Measurements from ENCODE around the gene CBX6. TPM values are rescaled to one million over a fixed set of nuclear protein-coding genes. Genes with fewer than 3 reads are reported as not detected.
A peak's percentile ranks its signal among the peaks of the same experiment; 100 is the strongest.

CBX6 gene
- total and polyA plus RNA-seq, 2 donors: 23.3 to 24.0 TPM

DNA sequence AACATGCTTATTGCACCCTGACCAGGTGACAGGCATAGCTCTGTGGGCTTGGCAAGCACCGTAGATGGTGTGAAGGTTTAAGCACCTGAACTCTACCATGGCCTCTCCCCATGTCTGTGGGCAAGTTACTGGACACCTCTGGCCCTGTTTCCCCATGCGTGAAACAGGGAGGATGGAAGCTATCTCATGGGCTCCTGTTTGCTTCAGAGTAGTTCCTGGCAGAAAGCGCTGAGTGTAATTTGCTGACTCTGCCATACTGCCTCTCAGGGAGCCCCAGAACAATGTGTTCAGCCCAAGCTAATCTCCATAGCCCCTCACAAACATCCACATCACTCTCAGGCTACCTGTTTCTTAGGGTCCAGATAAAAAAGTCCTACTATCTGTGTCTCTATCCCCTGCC, 2.4 kb downstream of the CBX6 start:
- no peaks in the 10 kb centered on the region for H3K9me3 ChIP-seq (ENCODE audit: control insufficient read depth in 2 of 2, insufficient read depth in 1 of 2, low read length in 1 of 2)
- H3K4me1 ChIP-seq (ENCODE audit: control insufficient read depth in 2 of 2, insufficient read depth in 2 of 2, low read length in 2 of 2): peaks cover 8 to 45% of the 10 kb centered on the region in 2 donors
- peaks cover 0 to 8% of the 10 kb centered on the region in 2 donors for H3K27me3 ChIP-seq (ENCODE audit: control insufficient read depth in 2 of 2, insufficient read depth in 1 of 2, low read length in 1 of 2)
- WGBS: 95% methylated on average over 3 of the region's 3 CpGs
- no peak overlapping the region for H3K27ac ChIP-seq (ENCODE audit: low read depth in 1 of 2, low read length in 1 of 2)
- H3K36me3 ChIP-seq (ENCODE audit: control insufficient read depth in 2 of 2, insufficient read depth in 2 of 2, low read length in 1 of 2): peaks cover 28 to 50% of the 10 kb centered on the region in 2 donors
- no peak for DNase-seq (ENCODE audit: low read depth in 6 of 9, low spot score in 9 of 9)
- H3K4me3 ChIP-seq (ENCODE audit: low read length in 2 of 2): no peak overlapping the region

DNA sequence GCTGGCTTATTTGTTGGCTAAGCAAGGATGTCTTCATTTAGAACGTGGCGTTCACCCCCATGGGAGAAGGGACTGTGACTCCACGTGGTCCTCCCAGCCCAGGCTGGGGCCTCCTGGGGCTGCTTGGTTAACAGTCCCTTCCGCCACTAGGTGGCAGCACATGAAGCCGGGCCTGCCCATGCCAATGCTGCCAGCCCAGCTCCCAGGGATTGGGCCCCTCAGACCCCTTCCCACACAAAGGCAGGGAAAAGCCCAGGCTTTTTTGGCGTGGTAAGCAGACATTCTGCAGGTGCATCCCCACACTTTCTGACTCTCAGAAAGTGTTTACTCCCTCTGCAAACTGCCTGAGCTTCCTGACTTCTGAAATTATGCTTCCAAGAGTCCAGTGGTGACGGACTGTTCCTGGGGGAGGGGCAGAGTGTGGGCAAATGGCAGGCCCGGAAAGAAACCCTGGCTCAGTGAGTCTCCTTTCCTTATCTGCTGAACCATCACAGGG, 3.1 kb downstream of the CBX6 start:
- Histone ChIP-seq H3K27ac (ENCODE audit: low read depth in 1 of 2, low read length in 1 of 2) (no peak overlapping the region), H3K36me3 (ENCODE audit: control insufficient read depth in 2 of 2, insufficient read depth in 2 of 2, low read length in 1 of 2) (peaks cover 28 to 51% of the 10 kb centered on the region in 2 donors), H3K4me1 (ENCODE audit: control insufficient read depth in 2 of 2, insufficient read depth in 2 of 2, low read length in 2 of 2) (peaks cover 8 to 45% of the 10 kb centered on the region in 2 donors), H3K27me3 (ENCODE audit: control insufficient read depth in 2 of 2, insufficient read depth in 1 of 2, low read length in 1 of 2) (peaks cover 0 to 8% of the 10 kb centered on the region in 2 donors), H3K4me3 (ENCODE audit: low read length in 2 of 2) (no peak overlapping the region), H3K9me3 (ENCODE audit: control insufficient read depth in 2 of 2, insufficient read depth in 1 of 2, low read length in 1 of 2) (no peaks in the 10 kb centered on the region)
- WGBS: 21% methylated on average over 8 of the region's 8 CpGs
- DNase-seq (ENCODE audit: low read depth in 6 of 9, low spot score in 9 of 9): peak in 7 of 9 donors; percentile 30 to 81 (median 66)

DNA sequence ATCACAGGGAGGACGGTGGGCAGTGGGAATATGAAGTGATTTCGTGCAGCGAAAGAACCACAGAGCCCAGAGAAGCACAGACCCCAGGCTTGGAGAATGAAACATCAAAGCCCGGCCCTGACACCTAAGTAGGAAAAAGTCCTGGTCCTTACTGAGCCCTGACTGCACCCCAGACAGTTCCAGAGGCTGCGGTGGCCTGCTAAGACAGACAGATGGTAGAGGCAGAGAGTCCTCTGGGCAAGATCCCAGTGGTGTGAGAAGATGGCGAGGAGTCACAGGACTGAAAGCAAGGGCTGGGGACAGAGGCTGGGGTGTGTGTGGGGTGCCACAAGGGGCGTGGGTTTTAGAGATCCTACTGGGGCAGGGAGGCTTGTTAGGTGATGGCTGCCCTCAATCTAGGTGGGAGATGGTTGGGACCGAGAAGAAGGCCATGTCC, 3.7 kb downstream of the CBX6 start:
- H3K36me3 ChIP-seq (ENCODE audit: control insufficient read depth in 2 of 2, insufficient read depth in 2 of 2, low read length in 1 of 2): peaks cover 28 to 51% of the 10 kb centered on the region in 2 donors
- H3K27ac ChIP-seq (ENCODE audit: low read depth in 1 of 2, low read length in 1 of 2): no peak overlapping the region
- no peak overlapping the region for H3K4me3 ChIP-seq (ENCODE audit: low read length in 2 of 2)
- 98% methylated on average over 8 of the region's 8 CpGs for WGBS
- peaks cover 8 to 39% of the 10 kb centered on the region in 2 donors for H3K4me1 ChIP-seq (ENCODE audit: control insufficient read depth in 2 of 2, insufficient read depth in 2 of 2, low read length in 2 of 2)
- peaks cover 0 to 7% of the 10 kb centered on the region in 2 donors for H3K27me3 ChIP-seq (ENCODE audit: control insufficient read depth in 2 of 2, insufficient read depth in 1 of 2, low read length in 1 of 2)
- no peaks in the 10 kb centered on the region for H3K9me3 ChIP-seq (ENCODE audit: control insufficient read depth in 2 of 2, insufficient read depth in 1 of 2, low read length in 1 of 2)
- DNase-seq (ENCODE audit: low read depth in 6 of 9, low spot score in 9 of 9): no peak

DNA sequence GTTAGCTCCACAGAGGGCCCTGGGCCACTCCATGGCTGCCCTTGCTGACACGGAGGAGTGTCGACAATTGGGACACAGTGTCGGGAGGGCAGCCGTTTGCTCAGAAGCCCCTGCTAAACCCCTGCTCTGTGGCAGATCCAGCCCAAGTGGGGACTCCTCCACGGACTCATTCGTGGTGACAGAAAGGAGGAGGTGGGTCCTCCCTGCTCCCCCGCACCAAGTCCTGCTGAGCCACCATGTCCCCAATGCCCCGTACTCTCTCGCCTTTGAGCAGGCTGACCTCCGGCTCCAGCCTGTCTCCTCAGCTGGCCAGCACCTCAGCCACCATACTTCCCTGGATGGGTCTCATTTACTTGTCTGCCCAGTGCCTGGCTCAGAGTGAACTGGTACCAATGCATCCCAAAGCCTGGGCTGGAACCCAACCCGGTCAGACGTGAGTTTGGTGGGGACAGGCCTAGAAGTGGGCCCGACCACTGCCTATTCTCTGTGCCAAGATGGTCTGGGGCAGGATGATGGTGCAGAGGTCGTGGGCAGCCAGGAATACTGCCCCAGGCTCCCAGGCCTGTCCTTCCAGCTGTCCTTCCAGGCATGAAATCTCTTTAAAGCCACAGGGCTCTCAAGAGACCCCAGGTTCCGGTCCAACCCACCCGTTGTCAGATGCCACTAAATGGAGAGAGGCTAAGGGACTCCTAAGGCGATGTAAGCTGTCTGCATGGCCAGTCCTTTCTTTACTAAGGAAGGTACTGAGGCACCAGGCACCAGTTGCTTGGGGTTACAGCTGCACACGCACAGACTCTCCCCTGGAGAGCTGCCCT, 4.3 kb downstream of the CBX6 start:
- Histone ChIP-seq H3K4me1 (ENCODE audit: control insufficient read depth in 2 of 2, insufficient read depth in 2 of 2, low read length in 2 of 2) (peaks cover 8 to 34% of the 10 kb centered on the region in 2 donors), H3K27me3 (ENCODE audit: control insufficient read depth in 2 of 2, insufficient read depth in 1 of 2, low read length in 1 of 2) (peaks cover 0 to 2% of the 10 kb centered on the region in 2 donors), H3K9me3 (ENCODE audit: control insufficient read depth in 2 of 2, insufficient read depth in 1 of 2, low read length in 1 of 2) (no peaks in the 10 kb centered on the region), H3K4me3 (ENCODE audit: low read length in 2 of 2) (no peak overlapping the region), H3K27ac (ENCODE audit: low read depth in 1 of 2, low read length in 1 of 2) (no peak overlapping the region), H3K36me3 (ENCODE audit: control insufficient read depth in 2 of 2, insufficient read depth in 2 of 2, low read length in 1 of 2) (peaks cover 28 to 51% of the 10 kb centered on the region in 2 donors)
- WGBS: 98% methylated on average over 18 of the region's 18 CpGs
- DNase-seq (ENCODE audit: low read depth in 6 of 9, low spot score in 9 of 9): no peak

DNA sequence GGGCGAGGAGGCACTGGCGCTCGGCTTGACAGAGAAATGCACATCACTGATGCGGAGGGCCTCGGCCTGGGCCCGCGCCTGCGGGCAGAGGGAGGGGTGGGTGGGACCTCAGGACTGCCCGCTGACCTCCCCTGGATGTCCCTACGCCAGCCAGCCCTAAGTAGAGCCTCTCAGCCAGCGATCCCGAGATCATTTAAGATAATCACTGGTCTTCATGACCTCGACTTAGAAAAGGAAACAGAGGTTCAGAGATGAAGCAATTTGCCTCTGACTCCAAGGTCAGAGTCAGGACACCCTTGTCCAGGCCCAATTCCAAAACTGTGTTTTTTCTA, 4.9 kb downstream of the CBX6 start:
- Histone ChIP-seq H3K27ac (ENCODE audit: low read depth in 1 of 2, low read length in 1 of 2) (no peak overlapping the region), H3K4me3 (ENCODE audit: low read length in 2 of 2) (no peak overlapping the region), H3K9me3 (ENCODE audit: control insufficient read depth in 2 of 2, insufficient read depth in 1 of 2, low read length in 1 of 2) (no peaks in the 10 kb centered on the region), H3K4me1 (ENCODE audit: control insufficient read depth in 2 of 2, insufficient read depth in 2 of 2, low read length in 2 of 2) (peaks cover 8 to 31% of the 10 kb centered on the region in 2 donors), H3K27me3 (ENCODE audit: control insufficient read depth in 2 of 2, insufficient read depth in 1 of 2, low read length in 1 of 2) (no peaks in the 10 kb centered on the region), H3K36me3 (ENCODE audit: control insufficient read depth in 2 of 2, insufficient read depth in 2 of 2, low read length in 1 of 2) (peaks cover 28 to 51% of the 10 kb centered on the region in 2 donors)
- WGBS: 97% methylated on average over 13 of the region's 13 CpGs
- no peak for DNase-seq (ENCODE audit: low read depth in 6 of 9, low spot score in 9 of 9)

DNA sequence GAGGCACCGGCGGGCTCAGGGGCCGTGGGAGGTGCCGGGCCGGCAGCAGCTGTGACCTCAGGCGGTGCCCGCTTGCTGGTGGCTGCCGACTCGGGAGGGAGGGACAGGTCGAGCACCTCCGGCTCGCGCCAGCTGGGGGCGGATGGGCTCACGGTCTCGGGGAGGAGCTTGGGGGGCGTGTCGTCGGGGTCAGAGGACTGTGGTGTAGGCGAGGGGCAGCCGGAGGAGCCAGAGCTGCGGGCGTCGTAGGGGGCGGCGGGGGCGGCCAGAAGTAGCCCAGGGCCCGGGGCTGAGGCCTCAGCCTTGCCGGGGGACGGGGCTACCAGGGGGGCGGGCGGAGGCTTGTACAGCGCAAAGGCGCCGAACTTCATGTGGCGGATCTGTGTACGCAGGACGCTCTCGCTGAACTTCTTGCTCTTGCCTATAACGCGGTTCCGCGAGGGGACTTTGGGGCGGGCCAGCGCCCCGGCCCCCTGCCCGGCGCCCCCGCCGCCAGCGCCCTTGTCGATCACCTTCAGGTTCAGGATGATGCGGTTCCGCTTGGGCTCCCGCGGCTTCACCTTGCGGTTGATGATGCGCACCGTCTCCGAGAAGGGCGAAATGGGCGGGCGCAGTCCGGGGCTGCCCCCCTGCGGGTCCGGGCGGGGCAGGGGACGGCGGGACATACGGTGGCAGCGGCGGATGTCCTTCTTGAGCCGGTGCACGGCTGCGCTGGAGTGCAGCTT, 5.5 kb downstream of the CBX6 start:
- Histone ChIP-seq H3K36me3 (ENCODE audit: control insufficient read depth in 2 of 2, insufficient read depth in 2 of 2, low read length in 1 of 2) (peaks cover 28 to 51% of the 10 kb centered on the region in 2 donors), H3K4me1 (ENCODE audit: control insufficient read depth in 2 of 2, insufficient read depth in 2 of 2, low read length in 2 of 2) (peaks cover 8 to 31% of the 10 kb centered on the region in 2 donors), H3K27ac (ENCODE audit: low read depth in 1 of 2, low read length in 1 of 2) (no peak overlapping the region), H3K4me3 (ENCODE audit: low read length in 2 of 2) (no peak overlapping the region), H3K9me3 (ENCODE audit: control insufficient read depth in 2 of 2, insufficient read depth in 1 of 2, low read length in 1 of 2) (no peaks in the 10 kb centered on the region), H3K27me3 (ENCODE audit: control insufficient read depth in 2 of 2, insufficient read depth in 1 of 2, low read length in 1 of 2) (no peaks in the 10 kb centered on the region)
- 97% methylated on average over 75 of the region's 75 CpGs for WGBS
- DNase-seq (ENCODE audit: low read depth in 6 of 9, low spot score in 9 of 9): no peak

DNA sequence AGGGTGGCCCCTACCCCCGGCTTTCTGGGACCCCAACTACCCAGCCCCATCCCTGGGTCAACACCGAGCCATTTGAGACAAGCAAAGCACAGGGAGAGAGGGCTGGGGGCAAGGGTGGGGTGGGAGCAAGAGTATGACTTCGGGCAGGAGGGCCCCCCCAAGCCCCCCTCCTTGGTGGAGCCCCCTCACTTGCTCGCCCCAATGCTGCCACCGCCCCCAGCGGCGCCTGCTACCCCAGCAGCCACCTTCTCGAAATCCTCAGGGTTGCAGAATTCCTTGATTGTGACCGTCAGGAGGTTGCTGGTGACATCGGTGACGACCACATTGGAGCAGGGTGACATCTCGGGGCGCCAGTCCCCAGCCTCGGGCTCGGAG, 6.0 kb downstream of the CBX6 start:
- H3K27me3 ChIP-seq (ENCODE audit: control insufficient read depth in 2 of 2, insufficient read depth in 1 of 2, low read length in 1 of 2): no peaks in the 10 kb centered on the region
- no peak overlapping the region for H3K4me3 ChIP-seq (ENCODE audit: low read length in 2 of 2)
- 96% methylated on average over 15 of the region's 15 CpGs for WGBS
- peaks cover 8 to 29% of the 10 kb centered on the region in 2 donors for H3K4me1 ChIP-seq (ENCODE audit: control insufficient read depth in 2 of 2, insufficient read depth in 2 of 2, low read length in 2 of 2)
- peaks cover 28 to 51% of the 10 kb centered on the region in 2 donors for H3K36me3 ChIP-seq (ENCODE audit: control insufficient read depth in 2 of 2, insufficient read depth in 2 of 2, low read length in 1 of 2)
- DNase-seq (ENCODE audit: low read depth in 6 of 9, low spot score in 9 of 9): no peak
- no peak overlapping the region for H3K27ac ChIP-seq (ENCODE audit: low read depth in 1 of 2, low read length in 1 of 2)
- no peaks in the 10 kb centered on the region for H3K9me3 ChIP-seq (ENCODE audit: control insufficient read depth in 2 of 2, insufficient read depth in 1 of 2, low read length in 1 of 2)

DNA sequence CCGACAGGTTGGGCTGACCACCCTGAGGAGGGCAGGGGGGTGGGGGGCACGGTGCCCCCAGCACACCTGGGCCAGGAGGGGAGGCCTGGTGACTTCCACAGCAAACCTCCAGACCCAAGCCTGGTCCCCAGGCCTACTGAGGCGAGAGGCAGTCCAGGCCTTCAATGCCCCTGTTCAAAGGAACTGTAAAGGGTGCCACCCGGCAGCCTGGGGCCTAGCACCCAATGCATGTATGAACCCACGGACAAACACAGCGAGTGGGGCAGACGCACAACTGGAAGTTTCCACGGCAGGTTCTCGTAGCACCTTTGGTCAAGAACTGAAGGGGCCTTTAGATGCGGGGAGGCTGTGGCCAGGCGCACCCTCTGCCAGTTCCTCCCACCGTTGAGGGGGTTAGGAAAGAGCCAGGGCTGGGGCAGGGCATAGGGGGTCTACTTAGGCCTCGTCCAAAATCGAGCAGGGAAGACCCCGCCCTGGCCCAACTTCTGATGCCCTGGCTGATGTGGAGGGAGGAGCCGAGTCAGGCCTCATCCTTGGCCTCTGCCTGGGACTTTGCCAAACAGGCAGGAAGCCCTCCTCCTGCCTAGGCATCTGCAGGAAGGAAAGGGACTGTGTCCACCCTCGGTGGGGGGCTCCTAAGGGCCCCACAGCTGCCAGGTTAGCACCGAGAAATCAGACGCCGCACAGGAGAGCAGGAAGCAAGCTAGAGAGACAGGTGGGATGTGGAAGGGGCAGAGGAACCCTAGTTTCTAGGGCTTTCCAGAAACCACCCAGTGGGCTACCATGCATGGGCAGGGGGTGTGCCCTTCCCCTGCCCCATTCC, 6.6 kb downstream of the CBX6 start:
- no peak for DNase-seq (ENCODE audit: low read depth in 6 of 9, low spot score in 9 of 9)
- peaks cover 28 to 51% of the 10 kb centered on the region in 2 donors for H3K36me3 ChIP-seq (ENCODE audit: control insufficient read depth in 2 of 2, insufficient read depth in 2 of 2, low read length in 1 of 2)
- WGBS: 93% methylated on average over 20 of the region's 20 CpGs
- H3K4me1 ChIP-seq (ENCODE audit: control insufficient read depth in 2 of 2, insufficient read depth in 2 of 2, low read length in 2 of 2): peaks cover 3 to 26% of the 10 kb centered on the region in 2 donors
- no peak overlapping the region for H3K27ac ChIP-seq (ENCODE audit: low read depth in 1 of 2, low read length in 1 of 2)
- H3K4me3 ChIP-seq (ENCODE audit: low read length in 2 of 2): no peak overlapping the region
- H3K9me3 ChIP-seq (ENCODE audit: control insufficient read depth in 2 of 2, insufficient read depth in 1 of 2, low read length in 1 of 2): no peaks in the 10 kb centered on the region
- H3K27me3 ChIP-seq (ENCODE audit: control insufficient read depth in 2 of 2, insufficient read depth in 1 of 2, low read length in 1 of 2): no peaks in the 10 kb centered on the region
